SK-N-SH (cell line): ENCODE measurements around the gene CELSR3. TPM values are rescaled to one million over a fixed set of nuclear protein-coding genes. Genes with fewer than 3 reads are reported as not detected.
A peak's percentile ranks its signal among the peaks of the same experiment; 100 is the strongest.

ENCODE experiments used
- CTCF ChIA-PET: fragments of 300-600, 350-600 bp; formaldehyde crosslinking; extraction: SDS; loops from one replicate; lab custom pipeline; 2021; lab: Yijun Ruan, JAX
- POLR2A ChIA-PET: fragments of 350-600 bp; sonication (Branson Sonifier 250); formaldehyde crosslinking; extraction: SDS; loops from one replicate; lab custom pipeline; 2020; ENCODE audit warnings: antibody characterized with exemption, inconsistent platforms; lab: Yijun Ruan, JAX
- DNase-seq: peaks from one replicate; pipeline ENCODE4 v3.0.0; 2012
- H2AFZ ChIP-seq: fragments of 200-600 bp; sonication (generic); 2 replicates; pipeline ENCODE4 v1.8.1; 2016; ENCODE audit warnings: antibody characterized with exemption, mild to moderate bottlenecking, low read depth
- H3F3A ChIP-seq: fragments of 200-600 bp; sonication (generic); replicated peaks from 2 replicates; pipeline ENCODE3; 2016; ENCODE audit warnings: antibody characterized with exemption, mild to moderate bottlenecking; ENCODE audit not compliant: insufficient read depth
- H3K27ac ChIP-seq, 2 experiments: fragments of 200-500 bp in 1 of 2; fragments of 200-600 bp in 1 of 2; sonication (Bioruptor generic) in 1 of 2; sonication (generic), shearing (Covaris generic) in 1 of 2; 2 replicates each; pipeline versions ENCODE4 v1.5.1 to v1.6.1; 2014 to 2016; ENCODE audit warnings: low read depth in 2 of 2, inconsistent platforms in 1 of 2, low read length in 1 of 2, mild to moderate bottlenecking in 1 of 2, mixed read lengths in 1 of 2
- H3K27me3 ChIP-seq: fragments of 200-600 bp; sonication (generic), shearing (Covaris generic); 2 replicates; pipeline ENCODE4 v1.6.1; 2016; ENCODE audit warnings: mixed run types; ENCODE audit not compliant: insufficient read depth
- H3K36me3 ChIP-seq, 2 experiments: fragments of 200-500 bp in 1 of 2; fragments of 200-600 bp in 1 of 2; sonication (Bioruptor generic) in 1 of 2; sonication (generic) in 1 of 2; replicated peaks in 1 of 2; 2 replicates each; pipeline versions ENCODE3 to v1.5.1; 2014 to 2016; ENCODE audit warnings: low read length in 1 of 2, mild to moderate bottlenecking in 1 of 2; ENCODE audit not compliant: insufficient read depth in 2 of 2, control insufficient read depth in 1 of 2
- H3K4me1 ChIP-seq, 2 experiments: fragments of 200-500 bp in 1 of 2; fragments of 200-600 bp in 1 of 2; sonication (Bioruptor generic) in 1 of 2; sonication (generic), shearing (Covaris generic) in 1 of 2; 2 replicates each; pipeline versions ENCODE4 v1.5.1 to v1.6.1; 2014 to 2016; ENCODE audit warnings: low read depth in 1 of 2, low read length in 1 of 2, mixed run types in 1 of 2; ENCODE audit not compliant: insufficient read depth in 2 of 2, control insufficient read depth in 1 of 2
- H3K4me2 ChIP-seq: fragments of 200-600 bp; sonication (generic), shearing (Covaris generic); 2 replicates; pipeline ENCODE4 v1.6.1; 2017; ENCODE audit warnings: mixed run types
- H3K4me3 ChIP-seq, 2 experiments: fragments of 200-500 bp in 1 of 2; fragments of 200-600 bp in 1 of 2; sonication (Bioruptor generic) in 1 of 2; sonication (generic), shearing (Covaris generic) in 1 of 2; 2 replicates each; pipeline versions ENCODE4 v1.5.1 to v1.8.1; 2014 to 2016; ENCODE audit warnings: low read depth in 2 of 2, inconsistent platforms in 1 of 2, low read length in 1 of 2, mild to moderate bottlenecking in 1 of 2, mixed read lengths in 1 of 2, moderate library complexity in 1 of 2
- H3K79me2 ChIP-seq: fragments of 200-600 bp; sonication (generic); 2 replicates; pipeline ENCODE4 v1.8.1; 2017; ENCODE audit warnings: mild to moderate bottlenecking; ENCODE audit not compliant: insufficient read depth
- H3K9ac ChIP-seq: fragments of 200-600 bp; sonication (generic); 2 replicates; pipeline ENCODE4 v1.6.1; 2017; ENCODE audit warnings: mixed run types
- H3K9me2 ChIP-seq: fragments of 200-600 bp; sonication (generic); 2 replicates; pipeline ENCODE4 v1.6.1; 2017; ENCODE audit warnings: mixed run types
- H3K9me3 ChIP-seq: fragments of 200-600 bp; sonication (generic); 2 replicates; pipeline ENCODE4 v1.6.1; 2017; ENCODE audit warnings: mixed run types, mild to moderate bottlenecking, moderate library complexity
- H4K20me1 ChIP-seq: fragments of 200-600 bp; sonication (generic); 2 replicates; pipeline ENCODE4 v1.6.1; 2017; ENCODE audit warnings: mild to moderate bottlenecking, mixed run types; ENCODE audit not compliant: insufficient read depth
- ELF1 ChIP-seq: IDR thresholded peaks from 2 replicates; pipeline ENCODE4 v1.4.0; 2012
- EP300 ChIP-seq, 2 experiments: IDR thresholded peaks; 2 replicates each; pipeline versions ENCODE4 v1.4.0 to v1.6.1; 2012; ENCODE audit warnings: borderline replicate concordance in 1 of 2, low read depth in 1 of 2, low read length in 1 of 2
- EZH2phosphoT487 ChIP-seq: fragments of 200-600 bp; sonication (generic); IDR thresholded peaks from 2 replicates; pipeline ENCODE4 v1.6.1; 2017; ENCODE audit warnings: low read depth, mixed run types, mild to moderate bottlenecking, antibody characterized with exemption, moderate library complexity, borderline replicate concordance
- FOSL2 ChIP-seq: IDR thresholded peaks from 2 replicates; pipeline ENCODE4 v1.4.0; 2012; ENCODE audit warnings: low read depth, mild to moderate bottlenecking, moderate library complexity, borderline replicate concordance
- FOXJ3 ChIP-seq: sonication (generic); formaldehyde crosslinking; IDR thresholded peaks from 2 replicates; pipeline ENCODE4 v1.5.1; 2020; ENCODE audit warnings: mild to moderate bottlenecking, missing genetic modification reagents
- IRF3 ChIP-seq: fragments of 150-350 bp; IDR thresholded peaks from 2 replicates; pipeline ENCODE4 v1.6.1; 2016; ENCODE audit warnings: mild to moderate bottlenecking, low read depth, low read length
- JUND ChIP-seq: IDR thresholded peaks from 2 replicates; pipeline ENCODE4 v1.4.0; 2012
- MXI1 ChIP-seq: IDR thresholded peaks from 2 replicates; pipeline ENCODE4 v1.6.1; 2012; ENCODE audit warnings: mild to moderate bottlenecking, low read depth, low read length, improper control_type of control experiment
- NRF1 ChIP-seq: IDR thresholded peaks from 2 replicates; pipeline ENCODE4 v1.6.1; 2012; ENCODE audit warnings: low read depth, mild to moderate bottlenecking, low read length
- PBX3 ChIP-seq: IDR thresholded peaks from 2 replicates; pipeline ENCODE4; 2012
- POLR2AphosphoS5 ChIP-seq: IDR thresholded peaks from 2 replicates; pipeline ENCODE4 v1.6.1; 2012; ENCODE audit warnings: low read depth, low read length
- RAD21 ChIP-seq: IDR thresholded peaks from 2 replicates; pipeline ENCODE4 v1.6.1; 2012; ENCODE audit warnings: mild to moderate bottlenecking, low read length
- RCOR1 ChIP-seq: fragments of 150-350 bp; IDR thresholded peaks from 2 replicates; pipeline ENCODE4 v1.6.1; 2017; ENCODE audit warnings: antibody characterized with exemption, low read length
- RFX5 ChIP-seq: IDR thresholded peaks from 2 replicates; pipeline ENCODE4 v1.6.1; 2012; ENCODE audit warnings: mild to moderate bottlenecking, improper control_type of control experiment, low read length
- SIN3A ChIP-seq: IDR thresholded peaks from 2 replicates; pipeline ENCODE4 v1.6.1; 2012; ENCODE audit warnings: low read depth, mild to moderate bottlenecking, low read length, moderate library complexity, borderline replicate concordance
- TAF1 ChIP-seq: IDR thresholded peaks from 2 replicates; pipeline ENCODE4 v1.6.1; 2012; ENCODE audit warnings: low read depth, mild to moderate bottlenecking, low read length, moderate library complexity, borderline replicate concordance
- TCF12 ChIP-seq: IDR thresholded peaks from 2 replicates; pipeline ENCODE4 v1.4.0; 2012
- USF2 ChIP-seq: fragments of 150-350 bp; IDR thresholded peaks from 2 replicates; pipeline ENCODE4 v1.6.1; 2017; ENCODE audit warnings: antibody characterized with exemption, low read length, low read depth, borderline replicate concordance
- YY1 ChIP-seq: IDR thresholded peaks from 2 replicates; pipeline ENCODE4 v1.4.0; 2012; ENCODE audit warnings: low read depth, mild to moderate bottlenecking
- WGBS: methylation state at CpG from one replicate; pipeline ENCODE4 v1.1.6; 2017; ENCODE audit warnings: low lambda C conversion rate; 5-methylcytosine and 5-hydroxymethylcytosine counted together
- polyA plus RNA-seq, 3 experiments: library from polyadenylated mRNA; depleted of rRNA; stranded (reverse); fragments of >200 nt; gene quantifications; 2 replicates each; pipeline ENCODE4 v1.2.3, GENCODE V29; 2012

Gene CELSR3
- polyA plus RNA-seq, 1 of the 3 experiments (the other 2 are of a cell fraction): 11.7 TPM

- no peak for TF ChIP-seq SIN3A
- TF ChIP-seq FOSL2: no peak
- no peak for TF ChIP-seq PBX3
- no peak for TF ChIP-seq JUND
- TF ChIP-seq EP300 (IDR thresholded peaks at IDR 0.05; ENCODE audit: borderline replicate concordance in 1 of 2, low read depth in 1 of 2, low read length in 1 of 2): no peak
- no peak for TF ChIP-seq TCF12
- TF ChIP-seq NRF1: no peak
- no peak for TF ChIP-seq YY1
- no peak for TF ChIP-seq RFX5
- TF ChIP-seq MXI1: no peak
- TF ChIP-seq POLR2AphosphoS5: no peak
- TF ChIP-seq RCOR1: no peak
- no peak for TF ChIP-seq RAD21
- no peak for TF ChIP-seq USF2
- no peak for TF ChIP-seq TAF1
- TF ChIP-seq IRF3: no peak
- no peak for TF ChIP-seq ELF1
- TF ChIP-seq FOXJ3: no peak
- no peak for TF ChIP-seq EZH2phosphoT487
- H3K9me3 ChIP-seq: no peaks in the 10 kb centered on the region
- ChIA-PET CTCF (interaction anchor here (1.1 kb wide), 1 partner anchor 35 kb away, joined by 4 read pairs; no protein-coding TSS in a partner anchor), POLR2A (no interaction called here)
- H3K27me3 ChIP-seq: no peaks in the 10 kb centered on the region
- H3K27ac ChIP-seq: no peak overlapping the region
- peaks cover 18 to 21% of the 10 kb centered on the region in 2 experiments; a peak in 3 of 4 replicates for H3K4me1 ChIP-seq
- H3K9me2 ChIP-seq: no peaks in the 10 kb centered on the region
- no peak for DNase-seq
- peaks cover 5% of the 10 kb centered on the region; the same call in 1 of the 2 replicates for H3K79me2 ChIP-seq
- H4K20me1 ChIP-seq: no peaks in the 10 kb centered on the region
- WGBS: 89% methylated on average over 5 of the region's 9 CpGs
- peaks cover 26% of the 10 kb centered on the region for H3F3A ChIP-seq
- H3K9ac ChIP-seq: no peak overlapping the region
- H3K4me2 ChIP-seq: 0 out of 2 replicates have a peak overlapping the region, but pooled peaks have one; percentile 82
- H3K4me3 ChIP-seq: no peak overlapping the region; a peak in 1 of 4 replicates
- no peak overlapping the region for H2AFZ ChIP-seq
- no peaks in the 10 kb centered on the region for H3K36me3 ChIP-seq
Observed at GRCh38 chr3:48593337-48593736, 69.3 kb downstream of the CELSR3 start.
